GM12878 (cell line): ENCODE data around the gene TPO. TPM values are rescaled to one million over a fixed set of nuclear protein-coding genes. Genes with fewer than 3 reads are reported as not detected.

Experiments used
- ESRRA ChIP-seq: IDR thresholded peaks from 2 replicates; pipeline ENCODE4 v1.6.1; 2012; ENCODE audit warnings: mild to moderate bottlenecking, low read length, improper control_type of control experiment
- NFXL1 ChIP-seq: fragments of 450-650 bp; IDR thresholded peaks from 2 replicates; pipeline ENCODE4 v1.6.1; 2017; ENCODE audit warnings: antibody characterized with exemption, mild to moderate bottlenecking, borderline replicate concordance
- polyA plus RNA-seq, 11 experiments: library from polyadenylated mRNA; depleted of rRNA in 4 of 11; unstranded in 6 of 11; stranded (reverse) in 5 of 11; fragments of >200 nt; fragmentation: Nextera tagmentation in 4 of 11; fragmentation: Illumina TruSeq in 1 of 11; extraction: Ambion mirVana in 4 of 11; extraction: Trizol in 1 of 11; gene quantifications; 1 replicate in 1 of 11; 2 replicates in 10 of 11; pipeline versions ENCODE4 v1.2.1 to v1.2.3, GENCODE V29; 2011 to 2016; ENCODE audit warnings: inconsistent platforms in 2 of 11, missing spikeins in 2 of 11, low read depth in 1 of 11
- total RNA-seq, 4 experiments: library from RNA; depleted of rRNA in 3 of 4; stranded (reverse); fragments of >200 nt in 3 of 4; fragmentation: Illumina TruSeq in 1 of 4; extraction: Trizol in 1 of 4; gene quantifications; 2 replicates each; pipeline versions ENCODE4 v1.2.1 to v1.2.3, GENCODE V29; 2013 to 2021
- TF ChIP-seq, protein P1 (sequence below): IDR thresholded peaks from 2 replicates; pipeline ENCODE4 v1.6.1; 2011; ENCODE audit warnings: low read depth, low read length, improper control_type of control experiment, borderline replicate concordance
- TF ChIP-seq, protein P2 (sequence below): fragments of 450-650 bp; formaldehyde crosslinking; IDR thresholded peaks from 2 replicates; pipeline ENCODE4 v1.4.0; 2020; ENCODE audit warnings: mild to moderate bottlenecking, moderate library complexity
- TF ChIP-seq, protein P3 (sequence below): IDR thresholded peaks from 2 replicates; pipeline ENCODE4 v1.6.1; 2012; ENCODE audit warnings: improper control_type of control experiment, low read depth, low read length; ENCODE audit not compliant: insufficient replicate concordance

The TPO gene
- total and polyA plus RNA-seq, 10 of the 15 experiments (the other 5 are each of a cell fraction or from before 2014, with no cell fraction given), result 0.07 to 0.11 TPM; not detected in 8

DNA sequence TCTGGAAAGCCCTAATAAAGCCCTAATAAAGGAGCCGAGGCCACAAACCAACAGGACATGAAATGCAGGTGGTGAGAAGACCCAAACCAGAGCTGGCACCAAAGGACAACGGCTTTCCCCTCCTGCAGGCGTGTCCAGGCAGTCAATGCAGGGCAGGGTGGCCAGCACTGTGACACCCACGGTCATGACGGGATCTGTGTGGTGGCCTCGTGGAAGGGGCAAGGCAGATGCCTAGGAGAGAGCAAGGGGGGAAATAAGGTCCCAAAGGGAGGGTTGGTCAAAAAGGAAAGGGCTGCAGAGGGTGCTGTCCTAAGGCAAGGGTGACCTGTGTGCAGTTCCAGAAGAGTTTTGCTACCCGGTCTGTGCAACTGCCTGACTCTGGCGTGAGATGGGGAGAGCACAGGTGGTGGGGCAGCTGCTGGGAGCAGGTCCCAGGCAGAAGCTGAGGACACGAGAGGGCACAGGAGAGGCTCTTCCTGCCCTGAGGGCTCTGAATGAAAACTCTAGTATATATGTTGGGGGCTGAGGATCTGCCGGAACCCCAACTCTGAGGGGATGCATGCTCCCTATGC is 156.7 kb downstream of the TPO start (continued):
- TF ChIP-seq NFXL1 (no peak), ESRRA (no peak)
- TF ChIP-seq, protein P1, sequence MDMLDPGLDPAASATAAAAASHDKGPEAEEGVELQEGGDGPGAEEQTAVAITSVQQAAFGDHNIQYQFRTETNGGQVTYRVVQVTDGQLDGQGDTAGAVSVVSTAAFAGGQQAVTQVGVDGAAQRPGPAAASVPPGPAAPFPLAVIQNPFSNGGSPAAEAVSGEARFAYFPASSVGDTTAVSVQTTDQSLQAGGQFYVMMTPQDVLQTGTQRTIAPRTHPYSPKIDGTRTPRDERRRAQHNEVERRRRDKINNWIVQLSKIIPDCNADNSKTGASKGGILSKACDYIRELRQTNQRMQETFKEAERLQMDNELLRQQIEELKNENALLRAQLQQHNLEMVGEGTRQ, result no peak
- TF ChIP-seq, protein P2, sequence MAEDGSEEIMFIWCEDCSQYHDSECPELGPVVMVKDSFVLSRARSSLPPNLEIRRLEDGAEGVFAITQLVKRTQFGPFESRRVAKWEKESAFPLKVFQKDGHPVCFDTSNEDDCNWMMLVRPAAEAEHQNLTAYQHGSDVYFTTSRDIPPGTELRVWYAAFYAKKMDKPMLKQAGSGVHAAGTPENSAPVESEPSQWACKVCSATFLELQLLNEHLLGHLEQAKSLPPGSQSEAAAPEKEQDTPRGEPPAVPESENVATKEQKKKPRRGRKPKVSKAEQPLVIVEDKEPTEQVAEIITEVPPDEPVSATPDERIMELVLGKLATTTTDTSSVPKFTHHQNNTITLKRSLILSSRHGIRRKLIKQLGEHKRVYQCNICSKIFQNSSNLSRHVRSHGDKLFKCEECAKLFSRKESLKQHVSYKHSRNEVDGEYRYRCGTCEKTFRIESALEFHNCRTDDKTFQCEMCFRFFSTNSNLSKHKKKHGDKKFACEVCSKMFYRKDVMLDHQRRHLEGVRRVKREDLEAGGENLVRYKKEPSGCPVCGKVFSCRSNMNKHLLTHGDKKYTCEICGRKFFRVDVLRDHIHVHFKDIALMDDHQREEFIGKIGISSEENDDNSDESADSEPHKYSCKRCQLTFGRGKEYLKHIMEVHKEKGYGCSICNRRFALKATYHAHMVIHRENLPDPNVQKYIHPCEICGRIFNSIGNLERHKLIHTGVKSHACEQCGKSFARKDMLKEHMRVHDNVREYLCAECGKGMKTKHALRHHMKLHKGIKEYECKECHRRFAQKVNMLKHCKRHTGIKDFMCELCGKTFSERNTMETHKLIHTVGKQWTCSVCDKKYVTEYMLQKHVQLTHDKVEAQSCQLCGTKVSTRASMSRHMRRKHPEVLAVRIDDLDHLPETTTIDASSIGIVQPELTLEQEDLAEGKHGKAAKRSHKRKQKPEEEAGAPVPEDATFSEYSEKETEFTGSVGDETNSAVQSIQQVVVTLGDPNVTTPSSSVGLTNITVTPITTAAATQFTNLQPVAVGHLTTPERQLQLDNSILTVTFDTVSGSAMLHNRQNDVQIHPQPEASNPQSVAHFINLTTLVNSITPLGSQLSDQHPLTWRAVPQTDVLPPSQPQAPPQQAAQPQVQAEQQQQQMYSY, result no peak
- TF ChIP-seq, protein P3, sequence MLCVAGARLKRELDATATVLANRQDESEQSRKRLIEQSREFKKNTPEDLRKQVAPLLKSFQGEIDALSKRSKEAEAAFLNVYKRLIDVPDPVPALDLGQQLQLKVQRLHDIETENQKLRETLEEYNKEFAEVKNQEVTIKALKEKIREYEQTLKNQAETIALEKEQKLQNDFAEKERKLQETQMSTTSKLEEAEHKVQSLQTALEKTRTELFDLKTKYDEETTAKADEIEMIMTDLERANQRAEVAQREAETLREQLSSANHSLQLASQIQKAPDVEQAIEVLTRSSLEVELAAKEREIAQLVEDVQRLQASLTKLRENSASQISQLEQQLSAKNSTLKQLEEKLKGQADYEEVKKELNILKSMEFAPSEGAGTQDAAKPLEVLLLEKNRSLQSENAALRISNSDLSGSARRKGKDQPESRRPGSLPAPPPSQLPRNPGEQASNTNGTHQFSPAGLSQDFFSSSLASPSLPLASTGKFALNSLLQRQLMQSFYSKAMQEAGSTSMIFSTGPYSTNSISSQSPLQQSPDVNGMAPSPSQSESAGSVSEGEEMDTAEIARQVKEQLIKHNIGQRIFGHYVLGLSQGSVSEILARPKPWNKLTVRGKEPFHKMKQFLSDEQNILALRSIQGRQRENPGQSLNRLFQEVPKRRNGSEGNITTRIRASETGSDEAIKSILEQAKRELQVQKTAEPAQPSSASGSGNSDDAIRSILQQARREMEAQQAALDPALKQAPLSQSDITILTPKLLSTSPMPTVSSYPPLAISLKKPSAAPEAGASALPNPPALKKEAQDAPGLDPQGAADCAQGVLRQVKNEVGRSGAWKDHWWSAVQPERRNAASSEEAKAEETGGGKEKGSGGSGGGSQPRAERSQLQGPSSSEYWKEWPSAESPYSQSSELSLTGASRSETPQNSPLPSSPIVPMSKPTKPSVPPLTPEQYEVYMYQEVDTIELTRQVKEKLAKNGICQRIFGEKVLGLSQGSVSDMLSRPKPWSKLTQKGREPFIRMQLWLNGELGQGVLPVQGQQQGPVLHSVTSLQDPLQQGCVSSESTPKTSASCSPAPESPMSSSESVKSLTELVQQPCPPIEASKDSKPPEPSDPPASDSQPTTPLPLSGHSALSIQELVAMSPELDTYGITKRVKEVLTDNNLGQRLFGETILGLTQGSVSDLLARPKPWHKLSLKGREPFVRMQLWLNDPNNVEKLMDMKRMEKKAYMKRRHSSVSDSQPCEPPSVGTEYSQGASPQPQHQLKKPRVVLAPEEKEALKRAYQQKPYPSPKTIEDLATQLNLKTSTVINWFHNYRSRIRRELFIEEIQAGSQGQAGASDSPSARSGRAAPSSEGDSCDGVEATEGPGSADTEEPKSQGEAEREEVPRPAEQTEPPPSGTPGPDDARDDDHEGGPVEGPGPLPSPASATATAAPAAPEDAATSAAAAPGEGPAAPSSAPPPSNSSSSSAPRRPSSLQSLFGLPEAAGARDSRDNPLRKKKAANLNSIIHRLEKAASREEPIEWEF, result no peak
